ENCODE data around the gene RFNG. TPM values are rescaled to one million over a fixed set of nuclear protein-coding genes. Genes with fewer than 3 reads are reported as not detected.

The RFNG gene
- total and polyA plus RNA-seq, 2 of the 13 experiments (the other 11 are each of a cell fraction or from before 2014, with no cell fraction given) = 61.4 to 64.0 TPM

DNA sequence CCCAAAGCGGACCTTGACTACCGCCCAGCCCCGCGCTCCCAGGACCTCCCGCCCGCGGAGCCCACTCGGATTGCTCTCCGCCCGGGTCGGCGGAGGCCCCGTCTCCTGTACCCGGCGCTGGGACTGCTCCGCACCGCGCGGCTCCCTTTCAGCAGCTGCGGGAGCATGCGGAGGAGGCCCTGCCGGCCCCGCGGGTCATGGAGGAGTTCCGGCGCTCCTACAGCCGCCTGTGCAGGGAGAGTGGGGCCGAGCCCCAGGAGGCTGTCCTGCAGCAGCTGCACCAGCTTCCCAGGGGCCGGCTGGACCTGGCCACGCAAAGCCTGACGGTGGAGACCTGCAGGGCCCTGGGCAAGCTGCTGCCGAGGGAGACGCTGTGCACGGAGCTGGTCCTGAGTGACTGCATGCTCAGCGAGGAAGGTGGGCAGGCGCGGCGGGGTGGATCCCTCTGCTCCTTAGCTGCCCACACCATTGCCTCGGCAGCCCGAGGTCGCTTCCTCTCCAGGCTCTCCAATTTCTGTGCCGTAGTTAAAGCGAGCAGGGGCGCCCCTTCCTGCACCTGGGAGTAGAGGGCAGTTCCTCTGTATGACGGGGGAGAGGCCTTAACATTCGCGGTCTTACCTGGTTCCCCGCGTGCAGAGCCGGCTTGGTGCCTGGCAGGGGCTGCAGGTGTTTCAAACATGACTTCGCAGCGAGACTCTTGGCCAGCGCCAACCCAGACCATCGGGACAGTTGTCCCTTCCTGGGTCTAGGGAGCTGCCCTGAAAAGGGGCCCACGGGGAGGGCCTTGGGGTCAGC is 28.0 kb downstream of the RFNG start (continued):
- TF ChIP-seq ZBTB40 (IDR thresholded peaks at IDR 0.05) (no peak), ZBTB40 (CRISPR knock-in tag; IDR thresholded peaks at IDR 0.05) (peak; percentile 63), ZNF883 (CRISPR knock-in tag; IDR thresholded peaks at IDR 0.05; ENCODE audit: not compliant biosample characterization) (peak; percentile 74), NRL (CRISPR knock-in tag; IDR thresholded peaks at IDR 0.05; ENCODE audit: borderline replicate concordance) (peak; percentile 62; the same call in 1 of the 2 replicates), ZSCAN29 (CRISPR knock-in tag; conservative IDR thresholded peaks at IDR 0.05) (0 out of 2 replicates have a peak, but pooled peaks have one; percentile 6), ZNF614 (CRISPR knock-in tag; IDR thresholded peaks at IDR 0.05; ENCODE audit: borderline replicate concordance) (no peak), ZNF335 (CRISPR knock-in tag; IDR thresholded peaks at IDR 0.05) (no peak), MAFK (conservative IDR thresholded peaks at IDR 0.05 in 1 of 2, IDR thresholded peaks at IDR 0.05 in 1 of 2; ENCODE audit: low read length in 2 of 2) (no peak), NR2F6 (IDR thresholded peaks at IDR 0.05) (no peak), NR2F6 (CRISPR knock-in tag; IDR thresholded peaks at IDR 0.05) (no peak), SALL2 (CRISPR knock-in tag; IDR thresholded peaks at IDR 0.05) (no peak), CREM (IDR thresholded peaks at IDR 0.05) (no peak), CREM (CRISPR knock-in tag; IDR thresholded peaks at IDR 0.05) (no peak), ASH2L (IDR thresholded peaks at IDR 0.05; ENCODE audit: insufficient read length, low read depth, low read length) (no peak), SSRP1 (CRISPR knock-in tag; IDR thresholded peaks at IDR 0.05) (peak; percentile 58; the same call in 1 of the 2 replicates)
- TF ChIP-seq, protein P1, sequence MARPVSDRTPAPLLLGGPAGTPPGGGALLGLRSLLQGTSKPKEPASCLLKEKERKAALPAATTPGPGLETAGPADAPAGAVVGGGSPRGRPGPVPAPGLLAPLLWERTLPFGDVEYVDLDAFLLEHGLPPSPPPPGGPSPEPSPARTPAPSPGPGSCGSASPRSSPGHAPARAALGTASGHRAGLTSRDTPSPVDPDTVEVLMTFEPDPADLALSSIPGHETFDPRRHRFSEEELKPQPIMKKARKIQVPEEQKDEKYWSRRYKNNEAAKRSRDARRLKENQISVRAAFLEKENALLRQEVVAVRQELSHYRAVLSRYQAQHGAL (CRISPR knock-in tag; IDR thresholded peaks at IDR 0.05; ENCODE audit: not compliant biosample characterization) = no peak
- TF ChIP-seq, protein P2, sequence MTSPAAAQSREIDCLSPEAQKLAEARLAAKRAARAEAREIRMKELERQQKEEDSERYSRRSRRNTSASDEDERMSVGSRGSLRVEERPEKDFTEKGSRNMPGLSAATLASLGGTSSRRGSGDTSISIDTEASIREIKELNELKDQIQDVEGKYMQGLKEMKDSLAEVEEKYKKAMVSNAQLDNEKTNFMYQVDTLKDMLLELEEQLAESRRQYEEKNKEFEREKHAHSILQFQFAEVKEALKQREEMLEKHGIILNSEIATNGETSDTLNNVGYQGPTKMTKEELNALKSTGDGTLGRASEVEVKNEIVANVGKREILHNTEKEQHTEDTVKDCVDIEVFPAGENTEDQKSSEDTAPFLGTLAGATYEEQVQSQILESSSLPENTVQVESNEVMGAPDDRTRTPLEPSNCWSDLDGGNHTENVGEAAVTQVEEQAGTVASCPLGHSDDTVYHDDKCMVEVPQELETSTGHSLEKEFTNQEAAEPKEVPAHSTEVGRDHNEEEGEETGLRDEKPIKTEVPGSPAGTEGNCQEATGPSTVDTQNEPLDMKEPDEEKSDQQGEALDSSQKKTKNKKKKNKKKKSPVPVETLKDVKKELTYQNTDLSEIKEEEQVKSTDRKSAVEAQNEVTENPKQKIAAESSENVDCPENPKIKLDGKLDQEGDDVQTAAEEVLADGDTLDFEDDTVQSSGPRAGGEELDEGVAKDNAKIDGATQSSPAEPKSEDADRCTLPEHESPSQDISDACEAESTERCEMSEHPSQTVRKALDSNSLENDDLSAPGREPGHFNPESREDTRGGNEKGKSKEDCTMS (CRISPR knock-in tag; conservative IDR thresholded peaks at IDR 0.05) = no peak
